GOT3 (cell line): ENCODE results near the gene NEK8.
"Not testable (repeated sequence)": the region's sequence is repeated elsewhere in the genome, so short reads cannot be mapped to it uniquely, and the experiment has no call there.

Experiments used
- DNase-seq: peaks from one replicate; lab custom pipeline; 2025; ENCODE audit warnings: mixed read lengths; lab: John Stamatoyannopoulos, UW

Gene NEK8

GRCh38 chr17:28725660-28726225, 2.8 kb upstream of the NEK8 start:
- DNase-seq, result peak; percentile 53

- DNase-seq, result no peak
Measured at GRCh38 chr17:28726226-28726626, 2.4 kb upstream of the NEK8 start, which contains the start of gene TLCD1. TSS of gene TLCD1 (minus strand) at chr17:28726233. CDS start at chr17:28726097, 136 bp downstream.

- peak; percentile 74 for DNase-seq
Measured at GRCh38 chr17:28726627-28727491, 1.7 kb upstream of the NEK8 start.

- no peak for DNase-seq
Measured at GRCh38 chr17:28729950-28730330, 1.4 kb downstream of the NEK8 start.

- DNase-seq, result no peak
Measured at GRCh38 chr17:28733346-28733745, 4.8 kb downstream of the NEK8 start.

- DNase-seq, result no peak
Measured at GRCh38 chr17:28734712-28735241, 6.2 kb downstream of the NEK8 start.

GRCh38 chr17:28735242-28735722, 6.7 kb downstream of the NEK8 start:
- DNase-seq, result no peak

GRCh38 chr17:28735913-28736769, 7.6 kb downstream of the NEK8 start:
- DNase-seq, result not testable (repeated sequence)

GRCh38 chr17:28737316-28737715, 8.7 kb downstream of the NEK8 start:
- no peak for DNase-seq

- DNase-seq, result no peak
Measured at GRCh38 chr17:28737770-28738679, 9.4 kb downstream of the NEK8 start.

- DNase-seq, result no peak
Measured at GRCh38 chr17:28738680-28739384, 10.2 kb downstream of the NEK8 start.

- DNase-seq, result no peak
Measured at GRCh38 chr17:28740406-28741357, 12.1 kb downstream of the NEK8 start.

- DNase-seq, result no peak
Measured at GRCh38 chr17:28741358-28742349, 13.1 kb downstream of the NEK8 start.

- peak; percentile 75 for DNase-seq
Measured at GRCh38 chr17:28743243-28744103, 14.9 kb downstream of the NEK8 start, which contains the start of gene TRAF4. TSS of gene TRAF4 (plus strand) at chr17:28744011. CDS start at chr17:28744113, 102 bp downstream.

- no peak for DNase-seq
Measured at GRCh38 chr17:28744104-28744971, 15.8 kb downstream of the NEK8 start.
